ENCODE measurements around the gene PINK1. TPM values are rescaled to one million over a fixed set of nuclear protein-coding genes. Genes with fewer than 3 reads are reported as not detected.

Gene PINK1
- polyA plus RNA-seq, 1 donor (not counting 4 experiments of a cell fraction or from before 2014, with no cell fraction given), result 44.6 TPM

DNA sequence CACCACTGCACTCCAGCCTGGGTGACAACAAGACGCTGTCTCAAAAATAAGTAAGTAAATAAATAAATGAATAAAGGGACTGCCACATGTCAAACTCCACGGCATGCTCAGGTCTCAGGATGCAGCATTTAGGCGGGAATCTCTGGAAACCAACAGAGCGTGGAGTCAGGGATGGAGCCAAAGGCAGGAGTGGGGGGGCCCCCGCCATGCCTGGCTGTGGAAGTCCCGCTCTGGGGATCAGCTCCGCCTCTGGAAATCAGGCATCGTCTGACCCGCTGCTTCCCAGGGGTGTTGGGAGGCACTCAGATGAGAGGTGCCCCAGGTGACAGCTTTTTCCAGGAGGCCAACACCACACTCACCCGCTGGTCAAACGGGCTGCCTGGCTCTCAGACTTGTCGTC lies 64.3 kb downstream of the PINK1 start:
- Histone ChIP-seq H3K9me1 (ENCODE audit: control insufficient read depth, extremely low read depth, insufficient read depth, low read length) (no peaks in the 10 kb centered on the region), H3K9me3 (ENCODE audit: control insufficient read depth, low read depth, low read length) (no peaks in the 10 kb centered on the region), H3K36me3 (ENCODE audit: control insufficient read depth in 2 of 2, extremely low read depth in 1 of 2, insufficient read depth in 2 of 2, low read length in 2 of 2) (peaks cover 0 to 14% of the 10 kb centered on the region in 2 experiments), H3K4me1 (ENCODE audit: control insufficient read depth, extremely low read depth, insufficient read depth, low read length) (peaks cover 24% of the 10 kb centered on the region), H3K27ac (ENCODE audit: control insufficient read depth, insufficient read depth, low read length) (no peak overlapping the region), H3K4me3 (ENCODE audit: control insufficient read depth in 2 of 3, extremely low read depth in 1 of 3, insufficient read depth in 2 of 3, low read depth in 1 of 3, low read length in 3 of 3) (no peak overlapping the region), H4K20me1 (ENCODE audit: control insufficient read depth, extremely low read depth, insufficient read depth, low read length) (no peaks in the 10 kb centered on the region), H3K79me2 (ENCODE audit: control insufficient read depth, insufficient read depth, low read length) (no peaks in the 10 kb centered on the region), H3K4me2 (ENCODE audit: control insufficient read depth, extremely low read depth, insufficient read depth, low read depth, low read length) (peak overlapping the region; percentile 18), H3K27me3 (ENCODE audit: control insufficient read depth, extremely low read depth, insufficient read depth, low read length) (no peaks in the 10 kb centered on the region), H3K9ac (ENCODE audit: control insufficient read depth, extremely low read depth, insufficient read depth, low read length) (no peak overlapping the region), H2AFZ (ENCODE audit: control insufficient read depth, low read length) (no peak overlapping the region)
- dilution Hi-C loops (cut with MboI; ENCODE audit: extremely low pct_ligation_motif_present, low sequenced_read_pairs), result no loop called here
- DNase-seq (ENCODE audit: low read depth, low spot score) (no peak), FAIRE-seq (no peak)
- TF ChIP-seq, protein P1, sequence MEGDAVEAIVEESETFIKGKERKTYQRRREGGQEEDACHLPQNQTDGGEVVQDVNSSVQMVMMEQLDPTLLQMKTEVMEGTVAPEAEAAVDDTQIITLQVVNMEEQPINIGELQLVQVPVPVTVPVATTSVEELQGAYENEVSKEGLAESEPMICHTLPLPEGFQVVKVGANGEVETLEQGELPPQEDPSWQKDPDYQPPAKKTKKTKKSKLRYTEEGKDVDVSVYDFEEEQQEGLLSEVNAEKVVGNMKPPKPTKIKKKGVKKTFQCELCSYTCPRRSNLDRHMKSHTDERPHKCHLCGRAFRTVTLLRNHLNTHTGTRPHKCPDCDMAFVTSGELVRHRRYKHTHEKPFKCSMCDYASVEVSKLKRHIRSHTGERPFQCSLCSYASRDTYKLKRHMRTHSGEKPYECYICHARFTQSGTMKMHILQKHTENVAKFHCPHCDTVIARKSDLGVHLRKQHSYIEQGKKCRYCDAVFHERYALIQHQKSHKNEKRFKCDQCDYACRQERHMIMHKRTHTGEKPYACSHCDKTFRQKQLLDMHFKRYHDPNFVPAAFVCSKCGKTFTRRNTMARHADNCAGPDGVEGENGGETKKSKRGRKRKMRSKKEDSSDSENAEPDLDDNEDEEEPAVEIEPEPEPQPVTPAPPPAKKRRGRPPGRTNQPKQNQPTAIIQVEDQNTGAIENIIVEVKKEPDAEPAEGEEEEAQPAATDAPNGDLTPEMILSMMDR (optimal IDR thresholded peaks at IDR 0.05 in 1 of 3, IDR thresholded peaks at IDR 0.05 in 1 of 3, conservative IDR thresholded peaks at IDR 0.05 in 1 of 3; ENCODE audit: extremely low read depth in 1 of 3, insufficient read depth in 2 of 3, low read length in 3 of 3), result no peak
- TF ChIP-seq EZH2 (IDR thresholded peaks at IDR 0.05; ENCODE audit: low read length), result no peak

DNA sequence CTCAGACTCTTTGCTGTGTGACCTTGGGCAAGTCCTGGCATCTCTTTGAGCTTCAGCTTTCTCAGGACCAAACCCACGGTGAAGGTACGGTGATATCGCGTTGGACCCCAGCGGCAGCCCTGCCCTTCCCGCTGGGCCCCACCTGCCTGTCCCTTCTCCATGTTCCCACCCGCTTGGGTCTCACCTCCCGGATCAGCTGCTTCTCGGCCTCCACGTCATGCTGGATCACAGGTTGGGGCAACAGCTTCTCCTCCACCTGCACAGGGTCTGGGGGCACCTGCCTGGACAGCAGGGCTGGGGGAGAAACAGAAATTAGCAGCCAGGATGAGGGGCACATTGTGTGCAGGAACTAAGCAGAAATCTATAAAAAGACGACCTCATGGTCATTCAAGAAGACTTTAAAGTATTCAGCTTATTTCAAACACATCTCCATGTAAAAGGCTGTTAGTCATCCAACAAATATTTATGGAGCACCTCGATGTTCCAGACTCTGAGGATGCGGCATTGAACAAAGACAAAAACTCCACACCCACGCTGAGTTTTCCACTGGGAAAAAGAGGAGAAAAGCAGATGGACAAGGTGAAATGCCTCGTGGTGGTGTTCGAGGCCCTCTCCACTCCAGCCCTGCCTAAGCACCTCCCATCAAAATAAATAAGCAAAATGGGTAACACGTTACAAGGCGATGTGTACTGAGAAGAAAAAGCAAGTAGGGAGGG lies 65.1 kb downstream of the PINK1 start:
- H2AFZ ChIP-seq (ENCODE audit: control insufficient read depth, low read length), result no peak overlapping the region
- peaks cover 0 to 16% of the 10 kb centered on the region in 2 experiments for H3K36me3 ChIP-seq (ENCODE audit: control insufficient read depth in 2 of 2, extremely low read depth in 1 of 2, insufficient read depth in 2 of 2, low read length in 2 of 2)
- no peaks in the 10 kb centered on the region for H3K27me3 ChIP-seq (ENCODE audit: control insufficient read depth, extremely low read depth, insufficient read depth, low read length)
- H3K9me3 ChIP-seq (ENCODE audit: control insufficient read depth, low read depth, low read length), result no peaks in the 10 kb centered on the region
- DNase-seq (ENCODE audit: low read depth, low spot score) (no peak), FAIRE-seq (peak; percentile 81)
- dilution Hi-C loops (cut with MboI; ENCODE audit: extremely low pct_ligation_motif_present, low sequenced_read_pairs), result no loop called here
- peaks cover 24% of the 10 kb centered on the region for H3K4me1 ChIP-seq (ENCODE audit: control insufficient read depth, extremely low read depth, insufficient read depth, low read length)
- peak overlapping the region; percentile 18 for H3K4me2 ChIP-seq (ENCODE audit: control insufficient read depth, extremely low read depth, insufficient read depth, low read depth, low read length)
- H3K79me2 ChIP-seq (ENCODE audit: control insufficient read depth, insufficient read depth, low read length), result no peaks in the 10 kb centered on the region
- no peaks in the 10 kb centered on the region for H4K20me1 ChIP-seq (ENCODE audit: control insufficient read depth, extremely low read depth, insufficient read depth, low read length)
- no peaks in the 10 kb centered on the region for H3K9me1 ChIP-seq (ENCODE audit: control insufficient read depth, extremely low read depth, insufficient read depth, low read length)
- TF ChIP-seq, protein P1 (optimal IDR thresholded peaks at IDR 0.05 in 1 of 3, IDR thresholded peaks at IDR 0.05 in 1 of 3, conservative IDR thresholded peaks at IDR 0.05 in 1 of 3; ENCODE audit: extremely low read depth in 1 of 3, insufficient read depth in 2 of 3, low read length in 3 of 3), result no peak
- TF ChIP-seq EZH2 (IDR thresholded peaks at IDR 0.05; ENCODE audit: low read length), result no peak
- no peak overlapping the region for H3K27ac ChIP-seq (ENCODE audit: control insufficient read depth, insufficient read depth, low read length)
- no peak overlapping the region for H3K9ac ChIP-seq (ENCODE audit: control insufficient read depth, extremely low read depth, insufficient read depth, low read length)
- H3K4me3 ChIP-seq (ENCODE audit: control insufficient read depth in 2 of 3, extremely low read depth in 1 of 3, insufficient read depth in 2 of 3, low read depth in 1 of 3, low read length in 3 of 3), result no peak overlapping the region

All from keratinocyte (primary cell).